Stimulated activated CD8-positive, alpha-beta memory T cell treated with anti-CD3 and anti-CD28 coated beads, Interleukin-7, amount 100 ng/mL, for 4 hours (primary cell): ENCODE results near the gene BRMS1.
A peak's percentile ranks its signal among the peaks of the same experiment; 100 is the strongest.
"Not testable (repeated sequence)": the region's sequence is repeated elsewhere in the genome, so short reads cannot be mapped to it uniquely, and the experiment has no call there.

Experiments
- DNase-seq, 2 donors: peaks; one replicate each; pipeline ENCODE4 v3.0.0-alpha.2; 2020; ENCODE audit warnings: low read depth in 2 of 2

Gene BRMS1

GRCh38 chr11:66324664-66325063, 20.2 kb downstream of the BRMS1 start:
- no peak for DNase-seq

DNA sequence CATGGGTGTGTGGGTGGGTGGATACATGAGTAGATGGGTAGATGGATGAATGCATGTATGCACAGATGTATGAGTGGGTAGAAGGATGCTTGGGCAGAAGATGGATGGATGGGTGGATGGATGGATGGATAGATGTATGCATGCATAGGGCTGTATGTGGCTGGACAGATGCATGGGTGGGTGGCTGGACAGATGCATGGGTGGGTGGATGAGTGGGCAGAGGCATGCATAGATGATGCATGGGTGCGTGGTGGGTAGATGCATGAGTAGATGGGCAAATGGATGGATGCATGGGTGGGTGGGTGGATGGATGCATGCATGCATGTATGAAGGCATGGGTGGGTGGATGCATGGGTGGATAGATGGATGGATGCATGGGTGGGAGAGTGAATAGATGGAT, 21.2 kb downstream of the BRMS1 start:
- no peak for DNase-seq

- DNase-seq, result no peak
Observed at GRCh38 chr11:66322732-66323427, 22.0 kb downstream of the BRMS1 start.

- no peak for DNase-seq
Observed at GRCh38 chr11:66321606-66322005, 23.3 kb downstream of the BRMS1 start.

DNA sequence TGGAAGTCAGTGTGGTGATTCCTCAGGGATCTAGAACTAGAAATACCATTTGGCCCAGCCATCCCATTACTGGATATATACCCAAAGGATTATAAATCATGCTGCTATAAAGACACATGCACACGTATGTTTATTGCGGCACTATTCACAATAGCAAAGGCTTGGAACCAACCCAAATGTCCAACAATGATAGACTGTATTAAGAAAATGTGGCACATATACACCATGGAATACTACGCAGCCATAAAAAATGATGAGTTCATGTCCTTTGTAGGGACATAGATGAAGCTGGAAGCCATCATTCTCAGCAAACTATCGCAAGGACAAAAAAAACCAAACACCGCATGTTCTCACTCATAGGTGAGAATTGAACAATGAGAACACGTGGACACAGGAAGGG, 24.2 kb downstream of the BRMS1 start:
- not testable (repeated sequence) for DNase-seq

GRCh38 chr11:66320289-66320688, 24.6 kb downstream of the BRMS1 start:
- DNase-seq, result not testable (repeated sequence)

DNA sequence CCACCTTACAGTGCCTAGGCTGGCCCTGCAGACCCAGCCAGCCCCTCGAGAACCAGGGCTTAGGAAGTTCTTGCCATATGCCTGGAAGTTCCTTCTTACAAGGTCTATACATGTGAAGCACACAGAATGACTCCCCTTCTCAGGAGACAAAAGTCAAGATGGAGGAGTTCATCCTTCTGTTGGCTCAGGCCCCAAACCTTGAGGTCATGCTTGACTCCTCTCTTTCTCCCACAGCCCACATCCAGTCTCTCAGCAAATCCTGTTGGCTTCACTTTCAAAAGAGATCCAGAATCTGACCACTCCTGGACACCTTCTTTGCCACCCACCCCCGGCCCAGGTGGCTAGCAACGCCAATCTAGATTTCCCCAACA, 26.3 kb downstream of the BRMS1 start:
- no peak for DNase-seq

DNA sequence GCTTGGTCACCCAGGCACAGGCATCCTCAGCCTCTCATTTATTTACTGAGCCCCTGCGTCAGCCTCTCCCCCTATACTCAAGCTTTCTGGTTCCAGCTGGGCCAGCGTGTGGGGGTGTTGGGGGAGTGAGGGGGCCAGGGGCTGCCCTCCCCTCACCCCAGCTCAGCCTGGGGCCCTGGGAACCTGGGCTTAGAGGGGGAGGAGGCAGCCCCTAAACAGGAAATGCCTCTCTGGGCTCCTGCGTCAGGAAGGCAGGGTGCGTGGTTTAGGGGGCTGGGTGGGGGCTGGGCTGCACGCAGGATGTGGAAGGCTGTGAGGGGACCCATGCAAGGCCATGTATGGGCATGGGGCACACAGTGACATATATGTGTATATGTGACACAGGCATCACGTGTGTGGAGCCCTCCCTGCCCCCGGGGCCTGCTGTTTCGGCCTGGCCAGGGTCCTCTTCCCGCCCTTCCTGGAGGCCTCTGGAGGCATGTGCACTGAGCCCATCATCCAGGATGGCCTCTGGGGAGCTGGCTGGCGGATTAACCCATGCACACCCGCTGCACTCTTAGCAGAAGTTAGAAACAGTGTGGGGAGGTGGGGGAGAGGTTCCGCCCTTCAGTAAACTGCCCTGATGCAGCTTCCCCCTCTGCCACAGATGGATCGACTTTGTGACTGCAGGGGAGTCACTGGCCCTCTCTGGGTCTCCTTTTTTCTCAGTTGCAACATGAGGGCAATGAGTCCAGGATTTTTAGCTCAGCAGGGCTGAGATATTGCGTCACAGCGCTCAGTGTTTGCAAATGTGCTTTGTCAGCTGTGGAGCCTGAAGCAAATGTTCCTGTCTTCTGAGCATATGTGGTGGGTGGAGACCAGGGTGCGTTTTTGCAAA, 26.9 kb downstream of the BRMS1 start:
- peak; percentile 41 to 51 for DNase-seq

DNA sequence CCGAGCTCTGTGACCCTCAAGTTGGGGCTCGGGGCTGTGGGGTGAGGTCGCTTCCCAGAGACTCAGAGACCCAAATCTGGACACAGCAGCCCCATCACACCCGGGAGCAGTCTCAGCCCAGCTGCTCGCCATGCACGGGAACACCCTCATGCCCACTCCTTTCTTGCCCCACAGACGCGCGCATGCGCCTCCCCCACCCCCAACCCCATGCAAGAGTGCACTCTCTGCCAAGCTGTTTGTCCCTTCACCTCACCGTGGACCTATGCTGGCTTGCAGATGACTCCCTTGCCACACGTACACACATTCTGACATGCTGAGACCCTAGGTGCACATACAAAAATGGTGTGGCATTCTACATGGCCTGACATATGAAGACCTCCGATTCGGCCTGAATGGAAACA, 27.6 kb downstream of the BRMS1 start:
- DNase-seq, result peak in 1 of 2 donors; percentile 39

DNA sequence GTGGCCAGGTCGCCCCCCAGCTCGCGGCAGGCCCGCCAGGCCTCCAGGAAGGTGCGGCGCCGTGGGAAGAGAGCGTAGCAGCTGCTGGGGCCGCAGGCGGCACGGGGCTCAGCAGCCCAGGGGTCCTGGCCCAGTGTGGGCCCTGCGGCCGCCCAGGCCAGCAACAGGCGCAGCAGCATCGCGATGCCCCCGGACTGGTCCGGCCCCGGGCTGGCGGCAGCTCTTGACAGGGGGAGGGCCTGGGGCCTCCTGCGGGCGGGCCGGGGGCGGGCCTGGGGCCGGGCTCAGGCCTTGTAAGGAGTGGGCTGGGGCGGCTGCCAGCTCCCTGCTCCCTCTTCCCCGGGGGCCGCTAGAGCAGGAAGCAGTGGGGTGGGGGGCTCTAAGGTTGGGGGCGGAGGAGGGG, 28.1 kb downstream of the BRMS1 start, which contains the start of gene CD248:
TSS of gene CD248 (minus strand) at position 196 of the 403 bp plus-strand sequence. CDS start at position 179, 17 bp downstream.
- no peak for DNase-seq

GRCh38 chr11:66315921-66316811, 28.7 kb downstream of the BRMS1 start:
- DNase-seq, result no peak

DNA sequence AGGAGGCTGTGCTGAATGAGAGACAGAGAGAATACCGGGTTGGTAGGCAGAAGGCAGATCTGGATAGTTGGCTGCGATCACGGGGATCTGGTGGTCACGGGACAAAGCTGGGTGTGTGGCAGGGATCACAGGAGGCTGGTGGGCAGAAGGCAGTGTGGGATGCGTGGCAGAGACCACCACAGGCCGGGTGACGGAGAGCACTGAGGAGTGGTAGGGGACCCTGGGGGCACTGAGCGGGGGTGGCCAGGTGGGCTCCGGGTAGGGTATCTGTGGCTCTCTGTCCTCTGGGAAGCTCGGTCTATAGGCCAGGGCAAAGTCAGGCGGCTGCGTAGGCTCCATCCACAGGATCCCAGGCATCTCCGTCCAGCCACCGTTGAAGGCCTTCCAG, 29.4 kb downstream of the BRMS1 start:
- DNase-seq, result no peak

GRCh38 chr11:66314561-66315497, 30.1 kb downstream of the BRMS1 start:
- DNase-seq, result no peak

- no peak for DNase-seq
Observed at GRCh38 chr11:66314186-66314501, 30.8 kb downstream of the BRMS1 start.

- no peak for DNase-seq
Observed at GRCh38 chr11:66313321-66314185, 31.4 kb downstream of the BRMS1 start.

DNA sequence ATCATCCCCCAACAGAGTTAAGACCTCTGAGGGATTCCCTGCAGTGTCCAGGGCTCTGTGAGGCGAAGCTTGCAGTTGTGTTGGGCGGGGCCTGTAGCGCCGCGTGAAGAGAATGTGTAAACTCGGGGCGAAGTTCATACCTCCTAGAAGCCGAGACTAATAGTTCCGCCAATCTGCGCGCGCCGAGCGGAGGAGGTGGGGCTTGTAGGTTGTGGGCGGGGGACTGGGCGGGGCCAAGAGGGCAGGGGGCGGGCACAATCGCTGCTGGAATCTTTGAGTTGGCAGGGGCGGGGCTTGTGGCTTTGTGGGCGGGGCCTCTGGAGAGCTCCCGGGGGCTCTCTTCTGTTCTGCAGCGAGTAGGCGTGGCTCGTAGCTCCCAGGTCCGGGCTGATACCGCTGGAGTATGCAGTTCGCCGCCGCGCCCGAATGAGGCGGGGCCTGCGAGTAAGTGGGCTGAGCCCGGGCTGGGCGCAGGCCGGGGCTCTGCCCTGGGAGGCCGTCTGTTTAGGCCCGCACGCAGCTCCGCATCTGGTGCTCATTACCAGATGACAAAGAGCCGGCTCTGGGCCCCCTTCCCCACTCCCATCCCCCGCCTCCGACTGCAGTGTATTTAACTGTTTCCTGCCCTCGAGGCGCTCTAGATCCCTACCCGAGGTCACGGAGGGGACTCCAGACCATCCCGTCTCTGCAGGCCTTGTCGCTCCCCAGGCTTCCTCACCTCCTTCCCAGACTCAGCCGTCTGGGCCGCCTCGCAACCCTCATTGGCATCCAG, 32.2 kb downstream of the BRMS1 start:
- peak; percentile 93 to 96 for DNase-seq

DNA sequence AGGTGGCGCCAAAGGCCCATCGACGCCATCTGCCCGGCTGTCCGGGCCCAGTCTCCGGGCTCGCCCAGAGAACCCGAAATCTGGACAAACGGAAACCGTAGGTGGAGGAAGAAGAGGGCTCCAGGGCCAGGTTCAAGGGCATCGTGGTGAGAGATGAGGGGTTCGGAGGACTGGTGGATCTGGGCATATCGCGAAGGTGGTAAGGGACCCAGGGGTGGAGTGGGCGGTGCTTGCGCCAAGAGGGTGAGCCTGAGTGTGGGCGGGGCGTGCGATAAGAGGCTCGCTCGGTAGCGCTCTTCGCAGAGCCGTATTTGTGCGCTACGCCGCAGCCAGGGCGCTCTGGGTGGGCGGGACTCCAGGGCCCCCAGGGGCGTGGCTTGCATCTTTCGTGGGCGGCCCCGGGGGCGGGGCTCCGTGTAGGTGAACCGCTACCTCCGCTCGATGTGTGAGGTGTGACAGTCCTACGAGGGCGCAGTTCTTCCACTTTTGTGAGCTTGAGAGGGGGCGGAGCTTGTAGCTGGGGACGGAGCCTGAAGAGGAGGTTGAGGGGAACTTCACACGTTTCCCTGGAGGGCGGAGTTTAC, 32.8 kb downstream of the BRMS1 start:
- DNase-seq, result peak; percentile 97 to 98

- DNase-seq, result no peak
Observed at GRCh38 chr11:66311470-66311964, 33.4 kb downstream of the BRMS1 start.
